ENCODE data around the gene DNAJC8. TPM values are rescaled to one million over a fixed set of nuclear protein-coding genes. Genes with fewer than 3 reads are reported as not detected.

DNAJC8 gene
- total and polyA plus RNA-seq, 10 of the 15 experiments (the other 5 are each of a cell fraction or from before 2014, with no cell fraction given) = 91.2 to 296 (median 152) TPM

DNA sequence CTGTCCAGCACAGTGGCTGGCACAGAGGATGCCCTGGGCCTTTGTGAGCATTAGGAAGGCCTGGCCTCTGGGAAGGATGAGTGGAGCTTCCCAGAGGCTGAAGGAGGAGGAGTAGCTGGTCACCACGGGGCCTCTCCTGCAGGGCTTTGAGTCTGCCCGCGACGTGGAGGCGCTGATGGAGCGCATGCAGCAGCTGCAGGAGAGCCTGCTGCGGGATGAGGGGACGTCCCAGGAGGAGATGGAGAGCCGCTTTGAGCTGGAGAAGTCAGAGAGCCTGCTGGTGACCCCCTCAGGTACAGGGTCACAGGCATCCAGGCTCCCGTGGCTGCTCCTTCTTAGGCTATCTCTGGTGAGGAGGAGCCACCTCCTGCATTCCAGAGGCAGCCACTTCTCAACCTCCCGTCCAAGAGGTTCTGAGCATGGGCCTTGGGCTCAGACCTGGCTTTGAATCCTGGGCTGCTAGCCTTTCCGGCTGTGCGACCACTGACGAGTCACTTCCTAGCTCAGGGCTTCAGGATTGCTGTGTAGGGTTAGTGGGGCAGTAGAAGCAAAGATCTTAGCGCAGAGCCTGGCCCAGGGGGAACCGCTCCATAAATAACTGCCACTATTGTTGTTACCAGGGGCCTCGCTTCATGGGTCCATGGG, 40.5 kb upstream of the DNAJC8 start:
- H3K4me3 ChIP-seq = no peak overlapping the region
- H3K27me3 ChIP-seq (replicated peaks in 1 of 2; ENCODE audit: control insufficient read depth in 2 of 2, insufficient read depth in 2 of 2, low read length in 1 of 2) = no peaks in the 10 kb centered on the region
- peaks cover 11% of the 10 kb centered on the region in 2 experiments; a peak in 3 of 4 replicates for H3K36me3 ChIP-seq (ENCODE audit: control insufficient read depth in 2 of 2, insufficient read depth in 2 of 2, low read length in 1 of 2)
- DNase-seq (ENCODE audit: low read depth, low spot score) (no peak), ATAC-seq (no peak), FAIRE-seq (no peak)
- TF ChIP-seq BRCA1 (IDR thresholded peaks at IDR 0.05; ENCODE audit: low read depth, low read length) = no peak
- TF ChIP-seq, protein P1, sequence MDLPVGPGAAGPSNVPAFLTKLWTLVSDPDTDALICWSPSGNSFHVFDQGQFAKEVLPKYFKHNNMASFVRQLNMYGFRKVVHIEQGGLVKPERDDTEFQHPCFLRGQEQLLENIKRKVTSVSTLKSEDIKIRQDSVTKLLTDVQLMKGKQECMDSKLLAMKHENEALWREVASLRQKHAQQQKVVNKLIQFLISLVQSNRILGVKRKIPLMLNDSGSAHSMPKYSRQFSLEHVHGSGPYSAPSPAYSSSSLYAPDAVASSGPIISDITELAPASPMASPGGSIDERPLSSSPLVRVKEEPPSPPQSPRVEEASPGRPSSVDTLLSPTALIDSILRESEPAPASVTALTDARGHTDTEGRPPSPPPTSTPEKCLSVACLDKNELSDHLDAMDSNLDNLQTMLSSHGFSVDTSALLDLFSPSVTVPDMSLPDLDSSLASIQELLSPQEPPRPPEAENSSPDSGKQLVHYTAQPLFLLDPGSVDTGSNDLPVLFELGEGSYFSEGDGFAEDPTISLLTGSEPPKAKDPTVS (IDR thresholded peaks at IDR 0.05; ENCODE audit: low read depth, low read length) = no peak
- TF ChIP-seq CREB1 (IDR thresholded peaks at IDR 0.05; ENCODE audit: low read depth) = no peak
- TF ChIP-seq BACH1 (IDR thresholded peaks at IDR 0.05; ENCODE audit: borderline replicate concordance) = no peak
- TF ChIP-seq MYC (IDR thresholded peaks at IDR 0.05; ENCODE audit: insufficient read depth, insufficient read length, insufficient replicate concordance, low read length, severe bottlenecking) = no peak
- TF ChIP-seq, protein P2, sequence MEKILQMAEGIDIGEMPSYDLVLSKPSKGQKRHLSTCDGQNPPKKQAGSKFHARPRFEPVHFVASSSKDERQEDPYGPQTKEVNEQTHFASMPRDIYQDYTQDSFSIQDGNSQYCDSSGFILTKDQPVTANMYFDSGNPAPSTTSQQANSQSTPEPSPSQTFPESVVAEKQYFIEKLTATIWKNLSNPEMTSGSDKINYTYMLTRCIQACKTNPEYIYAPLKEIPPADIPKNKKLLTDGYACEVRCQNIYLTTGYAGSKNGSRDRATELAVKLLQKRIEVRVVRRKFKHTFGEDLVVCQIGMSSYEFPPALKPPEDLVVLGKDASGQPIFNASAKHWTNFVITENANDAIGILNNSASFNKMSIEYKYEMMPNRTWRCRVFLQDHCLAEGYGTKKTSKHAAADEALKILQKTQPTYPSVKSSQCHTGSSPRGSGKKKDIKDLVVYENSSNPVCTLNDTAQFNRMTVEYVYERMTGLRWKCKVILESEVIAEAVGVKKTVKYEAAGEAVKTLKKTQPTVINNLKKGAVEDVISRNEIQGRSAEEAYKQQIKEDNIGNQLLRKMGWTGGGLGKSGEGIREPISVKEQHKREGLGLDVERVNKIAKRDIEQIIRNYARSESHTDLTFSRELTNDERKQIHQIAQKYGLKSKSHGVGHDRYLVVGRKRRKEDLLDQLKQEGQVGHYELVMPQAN (conservative IDR thresholded peaks at IDR 0.05) = no peak
- no peak for TF ChIP-seq MXI1 (IDR thresholded peaks at IDR 0.05; ENCODE audit: low read depth, low read length)
- no peak for TF ChIP-seq NFYB (IDR thresholded peaks at IDR 0.05; ENCODE audit: insufficient read depth, low read depth, low read length)
- TF ChIP-seq, protein P3, sequence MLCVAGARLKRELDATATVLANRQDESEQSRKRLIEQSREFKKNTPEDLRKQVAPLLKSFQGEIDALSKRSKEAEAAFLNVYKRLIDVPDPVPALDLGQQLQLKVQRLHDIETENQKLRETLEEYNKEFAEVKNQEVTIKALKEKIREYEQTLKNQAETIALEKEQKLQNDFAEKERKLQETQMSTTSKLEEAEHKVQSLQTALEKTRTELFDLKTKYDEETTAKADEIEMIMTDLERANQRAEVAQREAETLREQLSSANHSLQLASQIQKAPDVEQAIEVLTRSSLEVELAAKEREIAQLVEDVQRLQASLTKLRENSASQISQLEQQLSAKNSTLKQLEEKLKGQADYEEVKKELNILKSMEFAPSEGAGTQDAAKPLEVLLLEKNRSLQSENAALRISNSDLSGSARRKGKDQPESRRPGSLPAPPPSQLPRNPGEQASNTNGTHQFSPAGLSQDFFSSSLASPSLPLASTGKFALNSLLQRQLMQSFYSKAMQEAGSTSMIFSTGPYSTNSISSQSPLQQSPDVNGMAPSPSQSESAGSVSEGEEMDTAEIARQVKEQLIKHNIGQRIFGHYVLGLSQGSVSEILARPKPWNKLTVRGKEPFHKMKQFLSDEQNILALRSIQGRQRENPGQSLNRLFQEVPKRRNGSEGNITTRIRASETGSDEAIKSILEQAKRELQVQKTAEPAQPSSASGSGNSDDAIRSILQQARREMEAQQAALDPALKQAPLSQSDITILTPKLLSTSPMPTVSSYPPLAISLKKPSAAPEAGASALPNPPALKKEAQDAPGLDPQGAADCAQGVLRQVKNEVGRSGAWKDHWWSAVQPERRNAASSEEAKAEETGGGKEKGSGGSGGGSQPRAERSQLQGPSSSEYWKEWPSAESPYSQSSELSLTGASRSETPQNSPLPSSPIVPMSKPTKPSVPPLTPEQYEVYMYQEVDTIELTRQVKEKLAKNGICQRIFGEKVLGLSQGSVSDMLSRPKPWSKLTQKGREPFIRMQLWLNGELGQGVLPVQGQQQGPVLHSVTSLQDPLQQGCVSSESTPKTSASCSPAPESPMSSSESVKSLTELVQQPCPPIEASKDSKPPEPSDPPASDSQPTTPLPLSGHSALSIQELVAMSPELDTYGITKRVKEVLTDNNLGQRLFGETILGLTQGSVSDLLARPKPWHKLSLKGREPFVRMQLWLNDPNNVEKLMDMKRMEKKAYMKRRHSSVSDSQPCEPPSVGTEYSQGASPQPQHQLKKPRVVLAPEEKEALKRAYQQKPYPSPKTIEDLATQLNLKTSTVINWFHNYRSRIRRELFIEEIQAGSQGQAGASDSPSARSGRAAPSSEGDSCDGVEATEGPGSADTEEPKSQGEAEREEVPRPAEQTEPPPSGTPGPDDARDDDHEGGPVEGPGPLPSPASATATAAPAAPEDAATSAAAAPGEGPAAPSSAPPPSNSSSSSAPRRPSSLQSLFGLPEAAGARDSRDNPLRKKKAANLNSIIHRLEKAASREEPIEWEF (IDR thresholded peaks at IDR 0.05; ENCODE audit: insufficient replicate concordance, low read depth, low read length) = no peak
- TF ChIP-seq, protein P4, sequence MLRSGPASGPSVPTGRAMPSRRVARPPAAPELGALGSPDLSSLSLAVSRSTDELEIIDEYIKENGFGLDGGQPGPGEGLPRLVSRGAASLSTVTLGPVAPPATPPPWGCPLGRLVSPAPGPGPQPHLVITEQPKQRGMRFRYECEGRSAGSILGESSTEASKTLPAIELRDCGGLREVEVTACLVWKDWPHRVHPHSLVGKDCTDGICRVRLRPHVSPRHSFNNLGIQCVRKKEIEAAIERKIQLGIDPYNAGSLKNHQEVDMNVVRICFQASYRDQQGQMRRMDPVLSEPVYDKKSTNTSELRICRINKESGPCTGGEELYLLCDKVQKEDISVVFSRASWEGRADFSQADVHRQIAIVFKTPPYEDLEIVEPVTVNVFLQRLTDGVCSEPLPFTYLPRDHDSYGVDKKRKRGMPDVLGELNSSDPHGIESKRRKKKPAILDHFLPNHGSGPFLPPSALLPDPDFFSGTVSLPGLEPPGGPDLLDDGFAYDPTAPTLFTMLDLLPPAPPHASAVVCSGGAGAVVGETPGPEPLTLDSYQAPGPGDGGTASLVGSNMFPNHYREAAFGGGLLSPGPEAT (IDR thresholded peaks at IDR 0.05; ENCODE audit: low read depth) = no peak
- TF ChIP-seq NR2C2 (IDR thresholded peaks at IDR 0.05; ENCODE audit: borderline replicate concordance, control insufficient read depth, insufficient read length, low read depth) = no peak
- TF ChIP-seq PAX5 (IDR thresholded peaks at IDR 0.05; ENCODE audit: borderline replicate concordance, low read depth, low read length) = no peak
- no peak for TF ChIP-seq JUNB (IDR thresholded peaks at IDR 0.05)
- CTCF ChIA-PET = interaction anchor here (0.5 kb wide), 1 partner anchor 23 kb away, joined by 3 read pairs; no protein-coding TSS in a partner anchor
- in situ Hi-C loops (cut with MboI) (no loop called here), intact Hi-C loops (cut with micrococcal nuclease; ENCODE audit: unreplicated experiment) (no loop called here)
- H3K27ac ChIP-seq (ENCODE audit: control insufficient read depth, insufficient read depth) = no peak overlapping the region
- no peak overlapping the region for H3K9ac ChIP-seq (ENCODE audit: control insufficient read depth, insufficient read depth, low read length)
- no peak overlapping the region for H2AFZ ChIP-seq (ENCODE audit: control insufficient read depth, low read depth, low read length)
- no peak overlapping the region for H3K4me2 ChIP-seq (ENCODE audit: control insufficient read depth, insufficient read depth)
- POLR2A ChIA-PET = no interaction called here
- no peaks in the 10 kb centered on the region; the same call in 1 of the 2 replicates for H3K79me2 ChIP-seq (ENCODE audit: control insufficient read depth, insufficient read depth, low read length)
- no peaks in the 10 kb centered on the region for H3K9me3 ChIP-seq (replicated peaks; ENCODE audit: control insufficient read depth, insufficient read depth, low read length)
- no TSS peak for BruUV-seq (replicated peaks)
- 94% methylated on average over 16 of the region's 17 CpGs for WGBS (ENCODE audit: insufficient coverage, insufficient replicate concordance, low lambda C conversion rate, missing lambda C conversion rate)
- SMC1A ChIA-PET (ENCODE audit: uncharacterized antibody, unreplicated experiment) = interaction anchor here (1.1 kb wide), 1 partner anchor 14 kb away, joined by 3 read pairs; no protein-coding TSS in a partner anchor
- H3K4me1 ChIP-seq (ENCODE audit: control insufficient read depth, insufficient read depth, low read length) = no peaks in the 10 kb centered on the region
- RAD21 ChIA-PET (ENCODE audit: unreplicated experiment) = no interaction called here
- no peaks in the 10 kb centered on the region for H4K20me1 ChIP-seq (ENCODE audit: control insufficient read depth, insufficient read depth)

All from GM12878 (cell line).